T-helper 9 cell (primary cell): ENCODE measurements around the gene F2RL1.
"Not testable (repeated sequence)": the region's sequence is repeated elsewhere in the genome, so short reads cannot be mapped to it uniquely, and the experiment has no call there.

Experiments used
- DNase-seq: peaks from one replicate; pipeline ENCODE4 v3.0.0-alpha.2; 2020
- total RNA-seq, 2 donors: gene quantifications; one replicate each; lab custom pipeline; 2026; lab: John Stamatoyannopoulos, UW

F2RL1 gene
- total RNA-seq, result 5.1 to 26.9 reads per million in 2 donors

- peak; percentile 51 for DNase-seq
Observed at GRCh38 chr5:76818844-76819831, at the start of gene F2RL1. TSS of gene F2RL1 (plus strand) at chr5:76819030. CDS start at chr5:76819183, 153 bp downstream.

- not testable (repeated sequence) for DNase-seq
Observed at GRCh38 chr5:76771041-76771440, 47.8 kb upstream of the F2RL1 start.

- DNase-seq, result no peak
Observed at GRCh38 chr5:76771705-76772405, 47.0 kb upstream of the F2RL1 start.

- no peak for DNase-seq
Observed at GRCh38 chr5:76775921-76776320, 42.9 kb upstream of the F2RL1 start.

GRCh38 chr5:76776391-76776790 is 42.4 kb upstream of the F2RL1 start:
- DNase-seq, result no peak

- not testable (repeated sequence) for DNase-seq
Observed at GRCh38 chr5:76780616-76781015, 38.2 kb upstream of the F2RL1 start.

GRCh38 chr5:76781775-76782174 is 37.1 kb upstream of the F2RL1 start:
- no peak for DNase-seq

- DNase-seq, result no peak
Observed at GRCh38 chr5:76782444-76782843, 36.4 kb upstream of the F2RL1 start.

- DNase-seq, result no peak
Observed at GRCh38 chr5:76787237-76787636, 31.6 kb upstream of the F2RL1 start.

- DNase-seq, result no peak
Observed at GRCh38 chr5:76788362-76788761, 30.5 kb upstream of the F2RL1 start.

- not testable (repeated sequence) for DNase-seq
Observed at GRCh38 chr5:76789275-76789674, 29.6 kb upstream of the F2RL1 start.

- DNase-seq, result no peak
Observed at GRCh38 chr5:76789991-76790581, 28.7 kb upstream of the F2RL1 start.

GRCh38 chr5:76790632-76791290 is 28.1 kb upstream of the F2RL1 start:
- DNase-seq, result no peak

- no peak for DNase-seq
Observed at GRCh38 chr5:76791461-76791860, 27.4 kb upstream of the F2RL1 start.

GRCh38 chr5:76794871-76795270 is 24.0 kb upstream of the F2RL1 start:
- DNase-seq, result no peak

- DNase-seq, result no peak
Observed at GRCh38 chr5:76799588-76799987, 19.2 kb upstream of the F2RL1 start.

- no peak for DNase-seq
Observed at GRCh38 chr5:76800579-76800978, 18.3 kb upstream of the F2RL1 start.

GRCh38 chr5:76801159-76801802 is 17.5 kb upstream of the F2RL1 start:
- no peak for DNase-seq

- no peak for DNase-seq
Observed at GRCh38 chr5:76801803-76802195, 17.0 kb upstream of the F2RL1 start.

GRCh38 chr5:76804266-76804665 is 14.6 kb upstream of the F2RL1 start:
- DNase-seq, result no peak

GRCh38 chr5:76805821-76806505 is 12.9 kb upstream of the F2RL1 start:
- no peak for DNase-seq

- no peak for DNase-seq
Observed at GRCh38 chr5:76807296-76807695, 11.5 kb upstream of the F2RL1 start.
